Pancreas (tissue), 10 donors: ENCODE results near the gene ATP5F1E. TPM values are rescaled to one million over a fixed set of nuclear protein-coding genes. Genes with fewer than 3 reads are reported as not detected.

ENCODE experiments used
- ATAC-seq, 4 donors: fragments of 200-7000 bp; cut with Tn5 transposase; one replicate each; pipeline versions ENCODE4 v1.8.0 to v1.9.1; 2020; ENCODE audit warnings: mild to moderate bottlenecking in 4 of 4, moderate library complexity in 4 of 4
- DNase-seq, 6 donors: peaks; one replicate each; pipeline ENCODE4 v3.0.0-alpha.2; 2020
- FAIRE-seq: peaks from 2 replicates; lab custom pipeline; 2012; peaks lifted over from hg19 to GRCh38; lab: Jason Lieb, UNC
- H3K27ac ChIP-seq, 4 donors: fragments of 200-600 bp; sonication (generic); 1 replicate in 3 of 4; 2 replicates in 1 of 4; pipeline versions ENCODE4 v1.5.0 to v1.8.0; 2020
- H3K27me3 ChIP-seq, 4 donors: fragments of 200-600 bp; one replicate each; pipeline ENCODE4 v1.8.0; 2021
- H3K36me3 ChIP-seq, 3 donors: fragments of 200-600 bp; sonication (generic) in 1 of 3; one replicate each; pipeline versions ENCODE4 v1.5.0 to v1.8.0; 2020 to 2021
- H3K4me1 ChIP-seq, 3 donors: fragments of 200-600 bp; one replicate each; pipeline ENCODE4 v1.8.0; 2021
- H3K4me3 ChIP-seq, 4 donors: fragments of 200-600 bp; sonication (generic) in 2 of 4; one replicate each; pipeline versions ENCODE4 v1.5.0 to v1.8.0; 2020 to 2021
- H3K9me3 ChIP-seq, 4 donors: fragments of 200-600 bp; one replicate each; pipeline ENCODE4 v1.8.0; 2021
- WGBS, 2 donors: extraction: QIAGEN DNeasy Blood & Tissue Kit; methylation state at CpG; one replicate each; pipeline ENCODE4 v1.1.7; 2013; 5-methylcytosine and 5-hydroxymethylcytosine counted together
- intact Hi-C, 3 donors: fragments of 100-400 bp; cut with DNase I; formaldehyde crosslinking; loops; one replicate each; pipeline versions ENCODE4 v1.11.1 to v1.14.2; 2022
- polyA plus RNA-seq, 2 donors: library from polyadenylated mRNA; stranded (reverse); fragments of 200-250 nt; gene quantifications; one replicate each; pipeline ENCODE4 v1.2.3, GENCODE V29; 2013
- total RNA-seq, 6 donors: library from RNA; stranded (reverse); fragmentation: NEBNext Ultra II Directional in 4 of 6; extraction: Animal tissue kit (Norgen Biotek cat#: 25700) in 4 of 6; gene quantifications; one replicate each; pipeline versions ENCODE4 v1.2.1 to v1.2.4, GENCODE V29; 2021 to 2023
- TF ChIP-seq, protein P1 (sequence below), 4 donors: fragments of 200-600 bp; sonication (generic) in 3 of 4; IDR thresholded peaks; one replicate each; pipeline versions ENCODE4 v1.5.0 to v1.8.0; 2021; ENCODE audit warnings: antibody characterized with exemption in 4 of 4
- donor health status: healthy with polysubstance abuse.
- donor health status: DM: no; HTN: no; CAD: no; lungs with moderate emphysema.
- donor health status: DM: no; HTN: no; CAD: no.
- donor health status: control.
- donor health status: control.
- donor health status: Bipolar disorder and iron deficiency.
- donor health status: DM: yes; HTN: yes; CAD: no.
- donor health status: DM: no; HTN: no; CAD: no.
- donor health status: DM: no; HTN: no; CAD: no.
- donor health status: DM: yes; HTN: yes; CAD: no.

ATP5F1E gene
- total RNA-seq (10 to 100 TPM; 11.2 to 28.2 (median 21.7) TPM), polyA plus RNA-seq (10 to 100 TPM; 25.5 to 38.0 TPM)

DNA sequence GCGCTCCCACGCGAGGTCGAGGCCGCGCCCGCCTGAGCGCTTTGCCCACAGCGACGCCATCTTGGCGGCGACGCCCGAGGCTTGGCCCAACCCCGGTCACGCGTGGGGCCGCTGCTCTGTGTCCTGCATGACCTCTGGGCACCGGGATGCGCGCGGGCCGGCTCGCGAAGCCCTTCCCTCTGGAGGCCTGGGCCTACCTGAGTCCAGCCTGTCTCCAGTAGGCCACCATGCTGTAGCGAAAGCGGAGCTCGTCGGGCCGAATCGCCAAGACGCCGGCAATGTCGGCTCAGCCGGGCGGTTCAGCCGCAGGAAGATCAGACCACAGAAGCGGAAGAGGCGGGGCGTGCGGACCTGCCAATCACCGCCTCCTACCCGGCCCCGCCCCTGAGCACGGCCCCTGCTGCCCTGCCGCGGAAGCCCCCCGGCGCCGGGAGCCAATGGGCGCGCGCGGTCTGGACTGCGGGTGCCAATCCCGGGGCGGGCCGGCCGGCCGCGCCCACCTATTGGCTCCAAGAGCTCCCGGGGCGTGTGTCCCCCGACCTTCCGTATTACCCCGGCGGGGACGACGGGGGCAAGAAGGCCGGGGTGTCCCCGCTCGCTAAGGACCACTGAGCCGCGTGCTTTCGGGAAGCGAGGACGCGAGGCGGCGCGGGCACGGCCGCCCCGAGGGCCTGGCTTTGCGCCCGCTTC is at the start of gene ATP5F1E:
ATP5F1E (minus strand) TSS at position 313 of the 690 bp plus-strand sequence; CDS start at position 229, 84 bp downstream.
- no peaks in the 10 kb centered on the region for H3K9me3 ChIP-seq
- DNase-seq (peak; percentile 94 to 98 (median 96)), ATAC-seq (peak; percentile 99 to 100 (median 99)), FAIRE-seq (no peak)
- H3K27ac ChIP-seq = peak within 1 kb of the TSS; percentile 56 to 82 (median 73)
- H3K36me3 ChIP-seq = peaks cover 0 to 20% (median 0%) of the 10 kb centered on the region in 3 donors
- H3K4me1 ChIP-seq = peaks cover 14 to 32% (median 16%) of the 10 kb centered on the region in 3 donors
- H3K4me3 ChIP-seq = peak within 1 kb of the TSS; percentile 79 to 96 (median 91)
- WGBS, 2 donors = 0% methylated on average over 68 to 86 of the region's 86 CpGs
- TF ChIP-seq, protein P1, sequence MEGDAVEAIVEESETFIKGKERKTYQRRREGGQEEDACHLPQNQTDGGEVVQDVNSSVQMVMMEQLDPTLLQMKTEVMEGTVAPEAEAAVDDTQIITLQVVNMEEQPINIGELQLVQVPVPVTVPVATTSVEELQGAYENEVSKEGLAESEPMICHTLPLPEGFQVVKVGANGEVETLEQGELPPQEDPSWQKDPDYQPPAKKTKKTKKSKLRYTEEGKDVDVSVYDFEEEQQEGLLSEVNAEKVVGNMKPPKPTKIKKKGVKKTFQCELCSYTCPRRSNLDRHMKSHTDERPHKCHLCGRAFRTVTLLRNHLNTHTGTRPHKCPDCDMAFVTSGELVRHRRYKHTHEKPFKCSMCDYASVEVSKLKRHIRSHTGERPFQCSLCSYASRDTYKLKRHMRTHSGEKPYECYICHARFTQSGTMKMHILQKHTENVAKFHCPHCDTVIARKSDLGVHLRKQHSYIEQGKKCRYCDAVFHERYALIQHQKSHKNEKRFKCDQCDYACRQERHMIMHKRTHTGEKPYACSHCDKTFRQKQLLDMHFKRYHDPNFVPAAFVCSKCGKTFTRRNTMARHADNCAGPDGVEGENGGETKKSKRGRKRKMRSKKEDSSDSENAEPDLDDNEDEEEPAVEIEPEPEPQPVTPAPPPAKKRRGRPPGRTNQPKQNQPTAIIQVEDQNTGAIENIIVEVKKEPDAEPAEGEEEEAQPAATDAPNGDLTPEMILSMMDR (IDR thresholded peaks at IDR 0.05) = no peak
- no peaks in the 10 kb centered on the region for H3K27me3 ChIP-seq
- intact Hi-C loops = no loop called here

DNA sequence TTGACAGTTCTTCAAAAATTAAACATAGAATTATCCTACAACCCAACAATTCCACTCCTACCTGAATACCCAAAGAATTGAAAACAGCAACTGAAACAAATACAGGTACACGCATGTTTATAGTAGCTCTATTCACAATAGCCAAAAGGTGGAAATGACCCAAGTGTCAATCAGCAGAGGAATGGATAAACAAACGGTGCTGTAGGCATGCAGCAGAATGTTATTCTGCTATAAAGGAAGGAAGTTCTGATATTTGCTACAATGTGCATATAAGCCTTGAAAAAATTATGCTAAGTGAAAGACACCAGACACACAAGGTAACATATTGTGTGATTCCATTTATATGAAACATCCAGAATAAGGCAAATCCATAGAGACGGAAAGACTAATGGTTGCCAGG is 48.9 kb upstream of the ATP5F1E start:
- no peak overlapping the region for H3K4me3 ChIP-seq
- DNase-seq = no peak
- no peak overlapping the region for H3K27ac ChIP-seq
- 23 to 33% methylated on average over 3 of the region's 3 CpGs for WGBS, 2 donors
- ATAC-seq = no peak
- no peaks in the 10 kb centered on the region for H3K36me3 ChIP-seq
- FAIRE-seq = no peak
- intact Hi-C loops = loop anchor here in 2 of 3 donors (10.0 kb wide), 2 partner anchors 144 to 324 kb away; no protein-coding TSS in a partner anchor
- peaks cover 0 to 5% (median 0%) of the 10 kb centered on the region in 3 donors for H3K4me1 ChIP-seq
- H3K27me3 ChIP-seq = no peaks in the 10 kb centered on the region
- TF ChIP-seq, protein P1 (IDR thresholded peaks at IDR 0.05) = no peak
- no peaks in the 10 kb centered on the region for H3K9me3 ChIP-seq

- intact Hi-C loops = no loop called here
- H3K4me1 ChIP-seq = no peaks in the 10 kb centered on the region
- no peaks in the 10 kb centered on the region for H3K9me3 ChIP-seq
- ATAC-seq = no peak
- H3K36me3 ChIP-seq = no peaks in the 10 kb centered on the region
- no peak overlapping the region for H3K27ac ChIP-seq
- no peak for DNase-seq
- 57 to 81% methylated on average over 5 of the region's 5 CpGs for WGBS, 2 donors
- H3K27me3 ChIP-seq = no peaks in the 10 kb centered on the region
- H3K4me3 ChIP-seq = no peak overlapping the region
- no peak for FAIRE-seq
- TF ChIP-seq, protein P1 (IDR thresholded peaks at IDR 0.05) = no peak
Measured at GRCh38 chr20:59078231-59078630, 46.1 kb upstream of the ATP5F1E start.

GRCh38 chr20:59077705-59078104 is 45.6 kb upstream of the ATP5F1E start:
- no peaks in the 10 kb centered on the region for H3K36me3 ChIP-seq
- intact Hi-C loops = no loop called here
- ATAC-seq (no peak), FAIRE-seq (no peak), DNase-seq (no peak)
- no peaks in the 10 kb centered on the region for H3K9me3 ChIP-seq
- TF ChIP-seq, protein P1 (IDR thresholded peaks at IDR 0.05) = no peak
- H3K4me3 ChIP-seq = no peak overlapping the region
- H3K27ac ChIP-seq = no peak overlapping the region
- no peaks in the 10 kb centered on the region for H3K27me3 ChIP-seq
- 34 to 37% methylated on average over 1 of the region's 1 CpG for WGBS, 2 donors
- H3K4me1 ChIP-seq = no peaks in the 10 kb centered on the region
